Testis (tissue), 2 donors: ENCODE measurements around the gene KPTN.

Source experiments
- POLR2A ChIP-seq: fragments of 450-650 bp; IDR thresholded peaks from one replicate; pipeline ENCODE4 v1.6.1; 2017; ENCODE audit warnings: antibody characterized with exemption, mild to moderate bottlenecking, moderate library complexity
- TF ChIP-seq, protein P1 (sequence below), 3 experiments: fragments of 450-650 bp in 2 of 3; fragments of 200-600 bp in 1 of 3; sonication (generic) in 1 of 3; IDR thresholded peaks; one replicate each; pipeline ENCODE4 v1.5.1; 2016 to 2019; ENCODE audit warnings: antibody characterized with exemption in 3 of 3, mild to moderate bottlenecking in 2 of 3, moderate library complexity in 1 of 3

DNA sequence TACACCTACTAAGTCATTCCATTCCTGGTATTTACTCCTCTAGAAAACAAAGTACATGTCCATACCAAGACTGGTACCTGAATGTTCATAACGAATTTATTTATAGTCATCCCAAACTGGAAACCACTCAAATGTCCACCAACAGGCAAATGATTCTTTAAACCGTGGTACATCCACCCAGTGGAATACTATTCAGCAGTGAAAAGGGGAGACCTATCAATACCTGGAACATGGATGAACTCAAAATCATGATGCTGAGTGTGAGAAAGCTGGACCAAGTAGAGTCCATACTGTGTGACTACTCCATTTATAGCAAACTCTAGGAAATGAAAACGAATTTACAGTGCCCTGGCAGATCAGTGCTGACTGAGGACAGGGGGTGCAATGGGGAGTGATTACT is 42.8 kb upstream of the KPTN start:
- TF ChIP-seq, protein P1, sequence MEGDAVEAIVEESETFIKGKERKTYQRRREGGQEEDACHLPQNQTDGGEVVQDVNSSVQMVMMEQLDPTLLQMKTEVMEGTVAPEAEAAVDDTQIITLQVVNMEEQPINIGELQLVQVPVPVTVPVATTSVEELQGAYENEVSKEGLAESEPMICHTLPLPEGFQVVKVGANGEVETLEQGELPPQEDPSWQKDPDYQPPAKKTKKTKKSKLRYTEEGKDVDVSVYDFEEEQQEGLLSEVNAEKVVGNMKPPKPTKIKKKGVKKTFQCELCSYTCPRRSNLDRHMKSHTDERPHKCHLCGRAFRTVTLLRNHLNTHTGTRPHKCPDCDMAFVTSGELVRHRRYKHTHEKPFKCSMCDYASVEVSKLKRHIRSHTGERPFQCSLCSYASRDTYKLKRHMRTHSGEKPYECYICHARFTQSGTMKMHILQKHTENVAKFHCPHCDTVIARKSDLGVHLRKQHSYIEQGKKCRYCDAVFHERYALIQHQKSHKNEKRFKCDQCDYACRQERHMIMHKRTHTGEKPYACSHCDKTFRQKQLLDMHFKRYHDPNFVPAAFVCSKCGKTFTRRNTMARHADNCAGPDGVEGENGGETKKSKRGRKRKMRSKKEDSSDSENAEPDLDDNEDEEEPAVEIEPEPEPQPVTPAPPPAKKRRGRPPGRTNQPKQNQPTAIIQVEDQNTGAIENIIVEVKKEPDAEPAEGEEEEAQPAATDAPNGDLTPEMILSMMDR (IDR thresholded peaks at IDR 0.05): no peak
- no peak for TF ChIP-seq POLR2A
